GM19193 (cell line): ENCODE data around the gene DSCAML1.
A peak's percentile ranks its signal among the peaks of the same experiment; 100 is the strongest.

ENCODE experiments used
- POLR2A ChIP-seq: IDR thresholded peaks from 4 replicates; pipeline ENCODE4 v1.6.1; 2011; ENCODE audit not compliant: insufficient read depth, insufficient read length; ENCODE audit errors: extremely low read depth

The DSCAML1 gene

GRCh38 chr11:117824571-117825537, 27.8 kb upstream of the DSCAML1 start, which contains the start of gene FXYD2:
TSS of gene FXYD2 (minus strand) at chr11:117824744. CDS start at chr11:117824678, 66 bp downstream.
- no peak for TF ChIP-seq POLR2A

GRCh38 chr11:117823946-117824420, 27.0 kb upstream of the DSCAML1 start:
- no peak for TF ChIP-seq POLR2A

GRCh38 chr11:117823294-117823945, 26.4 kb upstream of the DSCAML1 start:
- TF ChIP-seq POLR2A = no peak

- TF ChIP-seq POLR2A = no peak
Measured at GRCh38 chr11:117822074-117823033, 25.3 kb upstream of the DSCAML1 start.

- no peak for TF ChIP-seq POLR2A
Measured at GRCh38 chr11:117821431-117821830, 24.4 kb upstream of the DSCAML1 start.

- no peak for TF ChIP-seq POLR2A
Measured at GRCh38 chr11:117820516-117820915, 23.5 kb upstream of the DSCAML1 start.

- TF ChIP-seq POLR2A = no peak
Measured at GRCh38 chr11:117820071-117820470, 23.1 kb upstream of the DSCAML1 start.

GRCh38 chr11:117819096-117820040, 22.4 kb upstream of the DSCAML1 start:
- TF ChIP-seq POLR2A = no peak

GRCh38 chr11:117818041-117818873, 21.2 kb upstream of the DSCAML1 start:
- peak; percentile 5 for TF ChIP-seq POLR2A

GRCh38 chr11:117817368-117818040, 20.5 kb upstream of the DSCAML1 start:
- peak; percentile 64 for TF ChIP-seq POLR2A

GRCh38 chr11:117816846-117817367, 19.9 kb upstream of the DSCAML1 start:
- no peak for TF ChIP-seq POLR2A
